Measurements from ENCODE around the gene CTNNAL1.
A peak's percentile ranks its signal among the peaks of the same experiment; 100 is the strongest.

Gene CTNNAL1

DNA sequence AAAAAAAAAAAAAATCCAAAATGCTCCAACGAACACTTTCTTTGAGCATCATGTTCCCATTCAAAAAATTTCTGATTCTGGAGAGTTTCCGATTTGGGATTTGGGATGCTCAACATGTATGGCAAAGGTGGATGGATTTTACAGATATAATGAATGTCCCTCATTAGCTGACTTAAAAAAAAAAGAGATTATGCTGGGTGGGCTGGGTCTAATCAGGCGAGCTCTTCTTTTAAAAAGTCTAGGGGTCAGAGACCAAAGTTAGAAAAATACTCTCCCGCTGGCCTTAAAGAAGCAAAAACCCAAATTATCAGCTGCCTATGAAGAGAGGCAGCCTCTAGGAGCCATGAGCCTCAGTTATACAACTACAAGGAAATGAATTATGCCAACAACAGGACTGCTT lies 15.2 kb upstream of the CTNNAL1 start:
- DNase-seq (ENCODE audit: low spot score) = no peak

DNA sequence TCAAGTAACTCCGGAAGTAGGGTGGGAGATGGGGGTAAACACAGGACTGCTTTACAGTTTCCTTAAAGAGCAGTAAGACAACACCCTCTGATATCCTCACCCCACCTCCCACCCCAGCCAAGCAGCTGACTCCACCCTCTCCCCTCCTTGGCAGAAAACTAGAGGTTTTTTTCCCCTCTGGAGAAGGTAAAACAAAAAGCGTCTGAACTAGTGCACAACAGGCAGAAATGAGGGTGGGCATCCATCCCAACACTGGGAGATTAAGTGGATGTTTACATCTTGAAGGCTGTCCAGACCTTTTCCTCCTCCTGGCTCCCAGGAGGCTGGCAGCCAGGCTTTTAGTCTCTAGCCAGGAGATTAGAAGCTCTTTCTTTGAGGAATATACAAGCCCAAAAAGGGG lies 13.9 kb upstream of the CTNNAL1 start:
- no peak for DNase-seq (ENCODE audit: low spot score)

DNA sequence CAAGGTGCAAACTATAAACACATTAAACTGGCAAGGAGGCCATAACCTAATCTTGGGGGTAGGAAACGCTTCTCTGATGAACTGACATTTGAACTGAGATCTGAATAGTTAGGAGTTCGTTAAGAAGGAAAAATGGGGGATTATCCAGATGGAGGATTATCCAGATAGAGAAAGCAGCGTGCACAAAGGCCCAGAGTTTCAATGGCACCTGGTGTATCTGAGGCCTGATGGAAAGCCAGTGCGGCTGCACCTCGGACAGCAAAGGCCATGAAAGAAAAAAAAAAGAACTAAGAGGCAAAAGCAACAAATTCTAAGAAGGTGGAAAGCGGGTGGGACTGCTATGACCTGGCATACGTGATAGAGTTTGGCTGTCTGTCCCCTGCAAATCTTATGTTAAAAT lies 13.0 kb upstream of the CTNNAL1 start:
- DNase-seq (ENCODE audit: low spot score) = no peak

DNA sequence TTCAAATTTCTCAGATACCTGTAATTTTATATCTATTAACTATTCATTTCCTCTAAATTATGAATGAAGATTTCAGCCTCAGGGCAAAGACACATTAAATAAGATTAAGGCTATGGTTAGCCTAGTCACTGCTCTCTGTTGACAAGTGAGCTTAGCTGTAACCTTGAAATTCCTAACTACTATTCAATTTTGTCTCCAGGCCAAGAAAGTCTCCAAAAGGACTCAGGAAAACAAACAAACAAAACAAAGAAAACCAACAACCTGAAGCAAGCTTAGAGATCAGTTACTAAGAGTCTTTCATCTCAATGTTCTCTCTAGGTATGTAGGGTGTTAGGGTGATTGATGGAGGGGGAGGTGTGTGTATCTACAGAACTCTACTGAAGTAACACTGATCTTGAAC lies 9.6 kb upstream of the CTNNAL1 start:
- DNase-seq (ENCODE audit: low spot score) = no peak

DNA sequence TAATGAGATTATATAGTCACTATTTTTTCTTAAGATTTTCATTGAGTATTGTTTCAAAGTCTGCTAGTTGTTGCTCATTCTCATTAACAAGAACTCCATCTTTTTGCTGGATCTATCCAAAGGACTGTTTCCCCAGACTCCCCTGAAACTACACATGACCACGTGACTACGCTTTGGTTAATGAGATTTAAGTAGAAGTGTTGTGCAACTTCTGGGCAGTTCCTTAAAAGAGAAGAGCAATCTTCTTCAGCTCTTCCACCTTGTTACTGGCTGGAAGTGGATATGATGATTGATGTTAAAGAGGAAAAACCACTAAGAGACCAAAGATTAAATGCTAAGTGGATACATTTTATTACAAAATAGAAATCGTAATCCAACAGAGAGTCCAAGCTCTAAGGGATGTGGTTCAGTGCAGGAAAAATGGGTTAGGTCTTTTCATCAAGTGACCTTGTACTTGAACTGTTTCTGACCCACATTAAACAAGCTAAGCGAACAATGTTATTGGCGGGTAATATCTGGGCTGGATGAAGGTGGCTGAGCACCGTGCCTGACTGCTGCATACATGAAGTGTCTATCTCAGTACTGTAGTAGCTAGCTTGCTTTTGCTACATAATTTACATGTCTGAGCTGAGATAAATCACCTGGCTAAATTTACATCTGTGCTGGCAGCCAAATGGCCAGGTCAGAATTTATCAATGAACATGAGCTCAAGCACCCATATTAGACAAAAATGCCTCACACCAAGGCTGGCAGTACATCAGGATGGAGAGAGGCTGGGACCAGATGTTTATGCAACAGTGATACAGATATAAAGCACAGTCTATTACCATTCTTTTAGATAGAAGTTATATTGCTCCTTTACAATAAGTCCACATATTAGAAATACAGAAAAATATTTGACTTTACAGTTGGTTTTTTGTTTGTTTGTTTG lies 7.5 kb upstream of the CTNNAL1 start:
- DNase-seq (ENCODE audit: low spot score) = no peak

DNA sequence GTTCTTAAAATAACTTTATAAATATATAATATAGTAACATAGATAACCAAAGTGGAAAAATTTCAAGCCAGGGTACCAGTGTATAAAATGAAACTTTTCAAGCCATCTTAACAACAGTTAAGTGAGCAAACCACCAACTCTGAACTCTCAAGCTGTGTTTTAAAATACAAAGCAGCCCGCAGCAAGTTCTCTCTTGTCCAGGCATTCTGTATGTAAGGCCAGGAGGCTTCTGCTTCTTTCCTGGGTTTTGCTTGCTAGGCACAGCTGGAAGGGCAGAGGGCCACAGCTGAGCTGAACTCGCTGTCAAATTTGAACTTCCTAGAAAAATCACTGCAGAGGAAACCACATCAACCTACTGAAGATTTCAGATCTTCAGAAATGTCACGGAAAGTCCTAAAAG lies 6.8 kb upstream of the CTNNAL1 start:
- DNase-seq (ENCODE audit: low spot score) = no peak

DNA sequence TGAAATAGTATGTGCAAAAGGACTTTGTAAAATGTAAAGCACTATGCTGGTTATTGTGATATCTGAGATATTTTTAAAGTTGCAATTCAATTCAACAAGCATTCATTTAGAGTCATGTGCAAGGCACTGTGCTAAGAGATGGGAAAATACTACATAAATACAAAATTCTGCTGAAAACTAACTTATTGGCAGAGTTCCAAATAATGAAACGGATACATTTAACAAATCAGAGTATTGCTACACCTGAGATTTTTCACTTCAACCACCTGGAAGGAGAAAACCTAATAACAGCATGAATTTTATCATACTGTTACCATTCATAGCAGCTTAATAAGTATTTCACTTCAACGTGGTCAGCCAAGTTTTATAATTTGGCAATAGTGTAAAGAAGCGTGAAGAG lies 6.1 kb upstream of the CTNNAL1 start:
- no peak for DNase-seq (ENCODE audit: low spot score)

DNA sequence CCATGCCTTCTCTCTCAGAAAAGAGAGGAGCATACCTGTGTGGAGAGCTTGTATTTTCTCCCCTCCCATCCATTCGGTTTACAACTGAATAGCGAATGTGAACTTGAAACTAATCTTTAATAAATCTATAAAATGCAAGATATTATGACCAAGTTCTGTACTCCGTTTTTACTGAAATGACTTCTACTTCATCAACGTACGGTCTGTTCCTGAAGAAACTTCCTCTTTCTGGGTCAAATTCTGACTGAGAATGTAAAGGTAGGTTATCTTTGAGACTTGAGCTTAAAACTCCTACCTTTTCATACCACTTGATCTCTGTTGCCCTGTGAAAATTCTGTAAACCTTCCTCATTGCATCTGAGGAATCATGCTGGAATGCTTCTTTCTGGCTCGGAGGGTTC lies 4.2 kb upstream of the CTNNAL1 start:
- DNase-seq (ENCODE audit: low spot score) = no peak

DNA sequence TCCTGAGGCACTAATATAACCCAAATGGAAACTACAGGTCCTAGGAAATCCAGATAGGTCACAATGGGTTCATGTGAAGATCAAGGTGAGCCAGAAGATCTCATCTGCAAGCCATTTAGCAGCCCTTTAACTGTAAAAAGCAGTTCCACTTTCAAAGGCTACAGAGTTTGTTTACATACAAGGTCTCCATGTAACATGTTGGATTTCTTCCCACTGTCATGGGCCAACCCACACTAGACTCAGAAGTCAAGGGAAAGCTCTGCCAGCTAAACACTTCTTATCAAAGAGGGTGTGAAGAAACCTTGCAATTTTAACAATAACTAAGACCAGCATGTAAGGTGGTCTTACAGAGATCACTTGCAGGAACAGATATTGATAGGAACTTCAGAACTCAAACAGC lies 3.8 kb upstream of the CTNNAL1 start:
- DNase-seq (ENCODE audit: low spot score) = no peak

DNA sequence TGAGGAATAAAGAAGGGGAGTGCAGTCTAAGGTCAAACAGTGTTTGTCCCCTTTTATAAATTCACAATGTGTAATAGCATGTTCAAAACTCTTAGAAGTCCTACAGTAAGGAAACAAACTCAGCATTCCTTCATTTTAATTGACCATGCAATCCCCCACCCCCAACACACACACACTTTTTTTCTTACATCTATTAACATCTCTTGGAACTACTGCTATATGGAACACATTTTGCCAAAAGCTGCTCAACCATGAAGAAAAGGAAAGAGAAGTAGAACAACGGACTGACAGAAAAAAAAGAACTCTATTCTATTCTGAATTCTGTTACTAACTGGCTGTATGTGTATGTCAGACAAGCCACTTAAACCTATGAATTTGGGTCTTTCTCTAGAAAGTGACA lies 2.8 kb upstream of the CTNNAL1 start:
- DNase-seq (ENCODE audit: low spot score) = no peak

DNA sequence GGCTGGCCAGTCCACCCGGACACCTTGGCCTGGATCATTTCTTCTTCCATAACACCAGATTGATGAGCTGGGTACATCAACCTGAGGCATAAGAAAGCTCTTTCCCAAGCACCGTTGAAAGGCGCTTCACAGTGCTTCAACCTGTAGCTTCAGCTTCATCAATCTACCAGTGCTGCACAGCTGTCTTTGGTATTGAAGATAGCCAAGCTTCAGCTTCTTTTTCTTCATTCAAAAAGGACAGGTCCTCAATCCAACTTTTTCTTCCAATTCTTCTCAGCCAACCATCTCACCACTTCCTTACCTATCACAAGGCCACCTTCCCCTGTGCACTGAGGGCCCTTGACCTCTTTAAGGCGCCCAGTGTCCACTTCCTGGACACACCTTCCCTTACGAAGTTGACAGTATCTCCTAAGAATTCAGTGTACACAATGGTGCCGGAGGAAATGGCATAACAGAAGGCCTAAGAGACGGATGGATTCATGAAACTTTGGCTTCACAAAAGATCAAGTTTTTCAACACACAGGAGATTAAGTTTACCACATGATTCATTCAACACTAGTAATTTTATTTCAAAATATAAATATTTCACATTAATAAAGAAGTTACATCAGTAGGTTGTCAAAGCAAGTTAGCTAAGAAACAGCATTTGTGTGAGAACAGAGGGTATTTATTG lies 1.4 kb upstream of the CTNNAL1 start:
- DNase-seq (ENCODE audit: low spot score) = no peak

DNA sequence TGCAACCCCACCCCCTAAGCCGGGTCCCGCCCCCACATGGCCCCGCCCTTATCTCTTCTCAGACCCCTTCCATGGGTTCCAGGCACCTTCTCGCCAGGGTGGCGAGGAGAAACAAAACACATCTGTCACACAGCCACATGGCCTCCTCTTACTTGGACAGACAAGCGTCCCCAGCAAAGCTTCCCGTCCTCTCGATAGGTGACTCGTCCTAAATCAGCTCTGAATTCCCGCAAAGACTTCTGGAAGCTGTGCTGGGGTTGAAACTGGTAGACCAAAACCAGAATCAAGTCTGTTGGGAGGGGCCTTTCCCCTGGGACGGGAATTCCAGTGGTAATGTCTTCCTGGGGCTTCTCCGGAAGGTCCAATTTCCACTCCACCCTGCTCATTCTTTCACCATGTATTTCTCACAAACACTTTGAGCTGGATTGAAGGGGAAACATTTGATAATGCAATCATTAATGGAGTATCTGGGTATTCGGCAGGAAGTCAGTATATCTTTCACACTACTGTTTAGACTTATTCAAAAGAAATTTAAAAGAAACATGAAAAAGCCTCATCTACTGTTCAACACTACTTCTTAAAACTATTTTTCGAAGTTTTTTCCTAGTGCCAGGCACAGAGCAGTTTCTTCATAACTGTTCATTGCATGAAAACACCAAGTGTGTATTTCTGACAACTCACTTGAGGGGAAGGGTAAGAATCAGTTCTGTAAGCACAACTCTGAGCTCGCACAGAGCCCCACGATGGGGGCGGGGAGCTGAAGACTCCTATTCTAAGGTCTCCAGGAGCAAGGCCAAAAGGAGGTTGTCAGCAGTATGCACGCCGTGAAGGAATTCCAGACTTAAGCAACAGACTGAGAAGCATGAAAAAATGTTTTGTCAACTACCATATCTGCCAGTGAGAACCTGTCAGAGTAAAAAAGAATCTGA lies 644 bp upstream of the CTNNAL1 start:
- no peak for DNase-seq (ENCODE audit: low spot score)

DNA sequence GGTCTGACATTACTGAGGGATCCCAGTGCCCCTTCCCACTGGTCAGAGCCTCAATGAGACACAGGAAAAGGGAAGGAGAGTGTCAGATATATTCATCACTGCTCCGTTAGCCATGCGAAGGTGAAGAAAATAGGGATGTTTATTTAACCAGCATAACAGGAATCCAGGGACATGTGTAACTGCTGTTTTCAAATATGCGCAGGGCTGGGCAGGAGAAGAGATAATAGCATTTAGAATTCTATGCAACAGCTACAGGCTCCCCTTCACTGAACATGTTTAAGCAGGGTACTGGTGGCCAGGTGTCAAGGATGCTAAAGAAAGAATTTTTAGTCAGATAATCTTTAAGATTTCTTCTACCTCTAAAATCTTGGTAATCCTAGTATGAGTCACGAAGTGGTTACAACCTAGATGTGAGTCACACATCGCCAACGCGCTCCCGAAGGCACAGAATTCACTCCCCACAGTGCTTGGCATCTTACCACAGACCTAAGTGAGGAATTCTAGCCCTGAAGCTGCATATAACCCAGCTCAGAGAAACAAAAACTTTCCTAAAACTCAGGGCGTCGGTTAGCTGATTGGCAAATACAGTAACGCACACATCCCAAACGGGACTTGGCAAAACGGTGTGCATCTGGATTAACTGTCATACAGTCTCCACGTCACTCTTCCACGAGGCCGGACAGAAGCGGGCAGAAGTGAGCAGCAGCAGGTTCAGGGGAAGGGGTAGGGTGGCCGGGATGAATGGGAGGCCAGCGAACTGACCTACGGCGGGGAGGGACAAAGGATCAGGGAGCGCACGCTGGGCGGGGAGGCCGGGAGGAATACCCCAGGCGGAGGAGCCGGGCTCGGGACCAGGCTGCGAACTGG lies 1.1 kb downstream of the CTNNAL1 start:
- peak; percentile 97 for DNase-seq (ENCODE audit: low spot score)

DNA sequence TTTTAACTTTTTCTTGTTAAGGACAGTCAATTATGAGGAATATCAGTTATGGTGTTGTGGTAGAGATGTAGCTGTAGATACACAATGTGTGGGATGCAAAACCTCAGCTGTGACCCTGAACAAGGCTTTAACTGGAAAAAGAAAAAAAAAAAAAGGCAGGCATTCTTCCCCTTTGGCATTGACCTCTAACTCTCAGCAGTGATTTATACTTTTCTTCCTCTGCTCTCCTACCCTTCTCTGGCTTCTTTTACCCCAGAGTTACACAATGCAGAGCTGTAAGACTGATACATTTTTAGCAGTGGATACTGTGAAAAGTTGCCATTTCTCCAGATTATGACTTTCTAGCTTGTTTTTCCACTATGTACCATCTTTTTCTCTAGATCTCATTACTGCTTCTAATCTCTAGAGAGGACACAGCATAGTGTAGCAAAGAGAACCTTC lies 2.0 kb downstream of the CTNNAL1 start:
- no peak for DNase-seq (ENCODE audit: low spot score)

DNA sequence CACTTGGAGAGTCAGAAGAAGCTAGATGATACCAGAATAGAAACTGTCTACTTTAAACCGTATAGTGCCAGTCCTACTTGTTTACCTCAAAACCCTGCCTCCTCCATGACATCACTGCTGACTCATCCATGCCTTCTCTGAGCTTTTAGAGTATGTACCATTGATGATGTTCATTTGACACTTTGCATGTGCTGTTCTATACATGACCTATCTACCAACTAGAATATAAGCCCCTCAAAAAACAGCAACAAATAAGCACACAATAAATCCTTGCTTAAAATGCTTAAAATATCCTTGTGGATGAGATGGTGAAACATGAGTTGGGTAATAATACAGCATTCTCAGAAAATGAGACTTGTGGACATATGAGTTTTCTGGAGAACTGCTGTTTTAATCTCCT lies 2.6 kb downstream of the CTNNAL1 start:
- DNase-seq (ENCODE audit: low spot score) = peak; percentile 84

DNA sequence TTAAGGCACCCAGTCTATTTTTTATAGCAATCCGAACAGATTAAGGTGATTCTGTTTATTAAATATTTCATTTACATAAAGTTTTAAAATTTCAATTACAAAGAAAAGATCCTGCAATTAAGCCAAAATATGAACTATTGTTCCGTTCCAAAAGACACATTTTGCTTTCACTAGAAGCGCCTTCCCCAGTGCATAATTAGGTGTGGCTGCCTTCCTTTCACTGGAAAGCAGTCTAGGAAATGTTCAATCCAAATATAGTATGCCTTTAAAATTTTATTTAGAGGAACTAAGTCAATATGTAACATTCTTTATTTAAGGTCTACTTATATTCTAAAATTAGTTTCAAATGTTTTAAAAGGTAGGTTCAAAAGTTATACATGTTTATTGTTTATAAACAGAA lies 7.6 kb downstream of the CTNNAL1 start:
- no peak for DNase-seq (ENCODE audit: low spot score)

DNA sequence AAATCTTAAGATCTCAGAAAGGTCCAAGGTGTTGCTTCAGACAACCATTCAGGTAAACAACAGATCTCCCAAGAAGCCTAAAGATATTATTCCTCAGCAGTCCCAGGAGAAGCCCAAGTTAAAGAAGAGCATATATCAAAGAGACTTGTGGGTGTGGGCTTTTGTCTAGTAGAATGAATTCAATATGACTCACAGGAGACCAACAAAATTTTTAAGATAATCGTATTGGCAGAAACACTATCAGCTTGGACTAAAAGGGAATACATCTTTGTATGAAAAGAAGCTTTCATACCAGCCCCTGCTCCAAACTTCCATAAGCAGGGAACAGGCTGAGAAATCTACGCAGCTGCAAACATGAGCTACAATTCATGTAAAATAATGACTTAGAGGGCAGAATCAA lies 10.2 kb downstream of the CTNNAL1 start:
- DNase-seq (ENCODE audit: low spot score) = no peak

DNA sequence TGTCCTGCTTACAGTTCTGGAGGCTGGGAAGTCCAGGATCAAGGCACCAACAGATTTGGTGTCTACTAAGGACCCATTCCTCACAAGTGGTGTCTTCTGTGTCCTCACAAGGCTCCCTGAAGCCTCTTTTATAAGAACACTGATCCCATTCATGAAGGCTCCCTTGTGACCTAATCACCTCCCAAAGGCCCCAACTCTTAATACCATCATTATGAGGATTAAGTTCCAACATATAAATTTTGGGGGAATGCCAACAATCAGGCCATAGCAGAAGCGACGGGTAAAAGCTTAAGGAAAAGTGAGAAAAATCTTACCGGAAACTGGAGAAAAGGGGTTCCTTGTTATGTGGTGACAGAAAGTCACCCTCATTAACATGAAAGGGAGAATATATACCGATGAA lies 11.2 kb downstream of the CTNNAL1 start:
- DNase-seq (ENCODE audit: low spot score) = no peak

DNA sequence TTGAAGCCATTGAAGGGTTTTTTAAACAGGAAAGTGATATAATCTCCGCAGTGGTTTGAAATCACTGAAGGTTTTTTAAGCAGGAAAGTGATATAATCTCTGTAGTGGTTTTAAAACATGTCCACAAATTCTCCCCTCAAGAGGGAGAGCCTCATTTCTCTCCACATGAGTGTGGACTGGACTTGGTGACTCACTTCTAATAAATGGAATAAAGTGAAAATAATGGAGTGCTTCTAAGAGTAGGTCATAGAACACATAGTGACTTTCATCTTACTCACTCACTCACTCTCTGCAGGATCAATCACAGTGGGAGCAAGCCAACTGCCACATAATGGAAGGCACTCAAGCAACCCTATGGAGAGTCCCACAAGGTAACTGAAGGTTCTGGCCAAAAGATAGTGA lies 12.0 kb downstream of the CTNNAL1 start:
- peak; percentile 80 for DNase-seq (ENCODE audit: low spot score)

DNA sequence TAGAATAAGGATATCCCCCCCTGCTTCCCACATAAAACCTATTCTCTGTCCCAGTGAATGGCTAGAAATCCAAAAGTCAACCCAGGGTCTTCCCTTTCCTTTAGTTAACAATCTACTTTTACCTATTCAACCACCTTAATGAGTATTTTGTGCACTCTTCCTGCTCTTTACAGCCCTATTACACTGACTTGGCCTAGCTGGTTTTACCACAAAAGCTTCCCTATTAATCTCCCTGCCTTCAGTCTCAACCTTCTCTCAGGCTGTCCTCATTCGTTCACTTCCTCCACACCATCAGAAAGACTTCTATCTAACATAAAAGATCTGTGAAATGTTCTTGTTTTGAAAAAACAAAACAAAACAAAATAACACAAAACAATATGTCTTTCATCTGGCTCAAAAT lies 16.2 kb downstream of the CTNNAL1 start:
- no peak for DNase-seq (ENCODE audit: low spot score)

DNA sequence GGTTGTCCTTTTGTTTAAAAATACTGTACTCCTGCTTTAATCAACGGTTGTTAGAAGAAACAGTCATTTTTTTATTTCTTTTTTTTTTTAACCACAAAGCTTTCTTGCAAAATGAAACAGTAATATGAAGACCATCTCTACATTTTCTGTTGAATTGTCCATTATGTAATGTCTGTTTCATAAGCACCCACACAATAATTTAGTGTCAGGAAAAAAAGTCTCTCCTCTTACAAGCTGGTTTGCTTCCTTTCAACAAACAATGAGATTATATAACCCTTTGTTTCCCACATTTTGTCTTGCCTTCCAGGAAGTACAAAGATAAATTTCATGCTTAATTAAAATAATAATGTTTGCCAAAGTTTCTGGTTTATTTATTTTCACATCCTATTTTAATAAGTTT lies 16.7 kb downstream of the CTNNAL1 start:
- DNase-seq (ENCODE audit: low spot score) = no peak

DNA sequence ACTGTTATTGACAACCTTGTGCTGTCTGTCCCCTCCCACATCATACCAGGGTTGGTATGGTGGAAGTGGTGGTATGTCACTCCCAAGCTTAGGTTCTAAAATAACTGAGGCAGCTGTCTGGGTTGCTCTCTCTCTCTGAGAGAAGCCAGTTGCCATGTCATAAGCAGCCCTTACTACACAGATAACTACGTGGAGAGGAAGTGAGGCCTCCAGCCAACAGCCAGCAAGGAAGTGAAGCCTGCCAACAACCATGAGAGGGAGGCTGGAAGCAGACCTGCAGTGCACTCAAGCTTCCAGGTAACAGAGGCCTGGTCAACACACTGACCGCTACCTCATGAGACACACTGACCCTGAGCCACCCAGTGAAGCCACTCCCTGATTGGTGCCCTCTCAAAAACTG lies 18.6 kb downstream of the CTNNAL1 start:
- DNase-seq (ENCODE audit: low spot score) = no peak

All from RKO (cell line).